HG03025 (cell line): ENCODE results near the gene INPP4A.

Experiments
- ATAC-seq: cut with Tn5 transposase; IDR thresholded peaks from one replicate; pipeline ENCODE4 v1.9.1; 2021; ENCODE audit warnings: mild to moderate bottlenecking, moderate library complexity; ENCODE audit not compliant: unreplicated experiment, low FRiP score

INPP4A gene

GRCh38 chr2:98533547-98533946, 88.9 kb downstream of the INPP4A start:
- ATAC-seq = no peak

- ATAC-seq = no peak
Observed at GRCh38 chr2:98534761-98535160, 90.1 kb downstream of the INPP4A start.

GRCh38 chr2:98535971-98536677, 91.5 kb downstream of the INPP4A start:
- ATAC-seq = no peak

GRCh38 chr2:98537390-98538126, 92.9 kb downstream of the INPP4A start:
- no peak for ATAC-seq

GRCh38 chr2:98538280-98539041, 93.8 kb downstream of the INPP4A start:
- ATAC-seq = no peak

- no peak for ATAC-seq
Observed at GRCh38 chr2:98539056-98539735, 94.5 kb downstream of the INPP4A start.

GRCh38 chr2:98540536-98540935, 95.9 kb downstream of the INPP4A start:
- ATAC-seq = no peak

- no peak for ATAC-seq
Observed at GRCh38 chr2:98541489-98541888, 96.8 kb downstream of the INPP4A start.

- no peak for ATAC-seq
Observed at GRCh38 chr2:98541906-98542305, 97.2 kb downstream of the INPP4A start.

GRCh38 chr2:98543214-98543613, 98.6 kb downstream of the INPP4A start:
- ATAC-seq = no peak

GRCh38 chr2:98543842-98544241, 99.2 kb downstream of the INPP4A start:
- no peak for ATAC-seq

GRCh38 chr2:98545591-98545990, 100.9 kb downstream of the INPP4A start:
- ATAC-seq = no peak

- no peak for ATAC-seq
Observed at GRCh38 chr2:98546186-98546585, 101.5 kb downstream of the INPP4A start.

- ATAC-seq = no peak
Observed at GRCh38 chr2:98547092-98547790, 102.6 kb downstream of the INPP4A start.

- no peak for ATAC-seq
Observed at GRCh38 chr2:98548920-98549818, 104.5 kb downstream of the INPP4A start.

- ATAC-seq = no peak
Observed at GRCh38 chr2:98550165-98550564, 105.5 kb downstream of the INPP4A start.

- ATAC-seq = no peak
Observed at GRCh38 chr2:98551316-98551715, 106.7 kb downstream of the INPP4A start.

- ATAC-seq = no peak
Observed at GRCh38 chr2:98552499-98553179, 108.0 kb downstream of the INPP4A start.
